Right lobe of liver (tissue), 6 donors: ENCODE measurements around the gene OLR1. TPM values are rescaled to one million over a fixed set of nuclear protein-coding genes. Genes with fewer than 3 reads are reported as not detected.
A peak's percentile ranks its signal among the peaks of the same experiment; 100 is the strongest.

Source experiments
- ATAC-seq, 4 donors: fragments of 200-7000 bp; cut with Tn5 transposase; one replicate each; pipeline ENCODE4 v1.9.1; 2020; ENCODE audit warnings: mild to moderate bottlenecking in 4 of 4, moderate library complexity in 4 of 4
- DNase-seq, 3 donors: peaks; one replicate each; pipeline ENCODE4 v3.0.0-alpha.2; 2020
- H3K27ac ChIP-seq, 3 donors: fragments of 200-600 bp; one replicate each; pipeline ENCODE4 v1.8.0; 2022
- H3K27me3 ChIP-seq, 2 donors: fragments of 200-600 bp; one replicate each; pipeline ENCODE4 v1.8.0; 2022
- H3K36me3 ChIP-seq, 4 donors: fragments of 200-600 bp; sonication (generic) in 1 of 4; one replicate each; pipeline versions ENCODE4 v1.5.1 to v1.8.0; 2017 to 2022; ENCODE audit warnings: control low read depth in 1 of 4
- H3K4me1 ChIP-seq, 4 donors: fragments of 200-600 bp; sonication (generic) in 1 of 4; one replicate each; pipeline versions ENCODE4 v1.5.1 to v1.8.0; 2017 to 2022; ENCODE audit warnings: control low read depth in 1 of 4
- H3K4me3 ChIP-seq, 3 donors: fragments of 200-600 bp; one replicate each; pipeline ENCODE4 v1.8.0; 2022
- H3K9me3 ChIP-seq, 4 donors: fragments of 200-600 bp; sonication (generic) in 1 of 4; one replicate each; pipeline versions ENCODE4 v1.5.1 to v1.8.0; 2017 to 2022; ENCODE audit warnings: control low read depth in 1 of 4
- POLR2A ChIP-seq: fragments of 450-650 bp; IDR thresholded peaks from one replicate; pipeline ENCODE4 v1.6.1; 2017; ENCODE audit warnings: antibody characterized with exemption, mild to moderate bottlenecking
- WGBS: methylation state at CpG from one replicate; pipeline ENCODE4 v1.1.6; 2018; ENCODE audit warnings: low coverage, low lambda C conversion rate; ENCODE audit not compliant: insufficient coverage; ENCODE audit errors: missing lambda C conversion rate; 5-methylcytosine and 5-hydroxymethylcytosine counted together
- intact Hi-C, 2 donors: fragments of 100-400 bp; cut with DNase I; formaldehyde crosslinking; loops; one replicate each; pipeline versions ENCODE4 v1.11.2 to v1.14.1; 2022
- total RNA-seq, 6 experiments: library from RNA; depleted of rRNA in 2 of 6; stranded (reverse); fragments of >200 nt in 2 of 6; fragmentation: NEBNext Ultra II Directional in 3 of 6; extraction: Animal tissue kit (Norgen Biotek cat#: 25700) in 3 of 6; gene quantifications; one replicate each; pipeline versions ENCODE4 v1.1.0 to v1.2.4, GENCODE V29; 2016 to 2023
- TF ChIP-seq, protein P1 (sequence below), 4 donors: fragments of 200-600 bp in 3 of 4; fragments of 450-650 bp in 1 of 4; IDR thresholded peaks; one replicate each; pipeline versions ENCODE4 v1.5.1 to v1.8.0; 2016 to 2022; ENCODE audit warnings: antibody characterized with exemption in 4 of 4, mild to moderate bottlenecking in 2 of 4
- donor health status: DM: no; HTN: yes; CAD: no.
- donor health status: DM: no; HTN: no; CAD: no.
- donor health status: DM: no; HTN: no; CAD: no.
- donor health status: DM: no; HTN: yes; CAD: no.
- donor health status: DM: no; HTN: yes; CAD: no.

The OLR1 gene
- total RNA-seq, 6 experiments from 2014 or later, result 0.23 to 3.9 (median 0.77) TPM; not detected in 2

DNA sequence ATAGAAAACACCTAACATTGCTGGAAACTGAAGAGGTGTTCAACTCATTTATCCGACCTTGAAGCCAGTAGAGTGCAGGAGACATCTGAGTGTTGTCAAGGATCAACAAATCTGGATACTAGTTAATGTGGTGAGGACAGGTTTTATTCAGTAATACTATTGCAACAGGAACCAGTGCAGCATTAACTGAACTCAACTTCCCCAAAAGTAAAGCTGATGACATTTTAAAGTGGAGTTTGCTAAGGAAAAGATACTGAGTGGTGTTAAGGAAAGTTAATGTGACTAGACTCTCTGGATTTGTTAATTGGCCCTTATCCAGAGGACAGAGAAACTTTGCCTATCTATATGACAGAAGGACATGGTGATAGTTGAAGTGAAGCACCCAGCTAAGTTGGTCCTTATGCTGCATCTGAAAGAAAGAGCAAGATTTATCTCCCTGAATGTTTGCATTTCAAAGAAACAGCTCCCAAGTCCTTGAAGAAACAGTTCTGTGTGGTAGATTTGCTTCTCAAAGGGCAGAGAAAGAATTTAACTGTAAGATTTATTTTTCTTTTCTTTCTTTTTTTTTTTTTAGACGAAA lies 40.7 kb downstream of the OLR1 start:
- H3K27me3 ChIP-seq, result no peaks in the 10 kb centered on the region
- DNase-seq (no peak), ATAC-seq (peak in 2 of 4 donors; percentile 38 to 40)
- no peaks in the 10 kb centered on the region for H3K4me1 ChIP-seq
- 26% methylated on average over 2 of the region's 2 CpGs for WGBS
- no peaks in the 10 kb centered on the region for H3K9me3 ChIP-seq
- intact Hi-C loops, result loop anchor here in 1 of 2 donors (10.0 kb wide), 1 partner anchor 96 kb away; the partner anchor contains the start of gene CLEC9A
- H3K4me3 ChIP-seq, result no peak overlapping the region
- no peaks in the 10 kb centered on the region for H3K36me3 ChIP-seq
- H3K27ac ChIP-seq, result peak overlapping the region in 2 of 3 donors; percentile 34 to 41
- no peak for TF ChIP-seq POLR2A
- TF ChIP-seq, protein P1, sequence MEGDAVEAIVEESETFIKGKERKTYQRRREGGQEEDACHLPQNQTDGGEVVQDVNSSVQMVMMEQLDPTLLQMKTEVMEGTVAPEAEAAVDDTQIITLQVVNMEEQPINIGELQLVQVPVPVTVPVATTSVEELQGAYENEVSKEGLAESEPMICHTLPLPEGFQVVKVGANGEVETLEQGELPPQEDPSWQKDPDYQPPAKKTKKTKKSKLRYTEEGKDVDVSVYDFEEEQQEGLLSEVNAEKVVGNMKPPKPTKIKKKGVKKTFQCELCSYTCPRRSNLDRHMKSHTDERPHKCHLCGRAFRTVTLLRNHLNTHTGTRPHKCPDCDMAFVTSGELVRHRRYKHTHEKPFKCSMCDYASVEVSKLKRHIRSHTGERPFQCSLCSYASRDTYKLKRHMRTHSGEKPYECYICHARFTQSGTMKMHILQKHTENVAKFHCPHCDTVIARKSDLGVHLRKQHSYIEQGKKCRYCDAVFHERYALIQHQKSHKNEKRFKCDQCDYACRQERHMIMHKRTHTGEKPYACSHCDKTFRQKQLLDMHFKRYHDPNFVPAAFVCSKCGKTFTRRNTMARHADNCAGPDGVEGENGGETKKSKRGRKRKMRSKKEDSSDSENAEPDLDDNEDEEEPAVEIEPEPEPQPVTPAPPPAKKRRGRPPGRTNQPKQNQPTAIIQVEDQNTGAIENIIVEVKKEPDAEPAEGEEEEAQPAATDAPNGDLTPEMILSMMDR (IDR thresholded peaks at IDR 0.05), result no peak

DNA sequence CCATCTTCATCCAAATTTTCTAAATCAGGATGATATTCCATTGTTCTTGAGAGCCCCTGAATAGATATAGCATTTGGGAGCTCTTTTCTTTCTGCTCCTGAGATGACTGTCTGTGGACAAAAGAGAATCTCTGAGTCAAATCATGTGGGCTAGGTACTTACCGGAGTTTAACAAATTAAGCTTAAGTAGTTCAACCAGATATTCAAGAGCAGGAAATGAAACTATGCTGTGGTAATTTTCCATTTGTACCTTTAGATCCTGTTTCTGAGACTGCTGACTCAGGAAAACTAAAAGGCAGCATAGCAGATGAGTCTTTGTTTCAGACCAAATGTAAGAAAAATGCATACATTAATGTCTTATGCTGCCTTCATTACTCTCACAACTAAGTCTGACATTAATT lies 41.9 kb downstream of the OLR1 start, which contains the start of gene CLEC7A:
Gene CLEC7A (minus strand): TSS at position 158 of the 400 bp plus-strand sequence. CDS start 117 bp downstream, at position 41.
- no peak for DNase-seq
- Histone ChIP-seq H3K36me3 (no peaks in the 10 kb centered on the region), H3K9me3 (no peaks in the 10 kb centered on the region), H3K4me3 (peak within 1 kb of the TSS; percentile 1 to 20 (median 1)), H3K27ac (peak within 1 kb of the TSS; percentile 10 to 45 (median 41)), H3K4me1 (no peaks in the 10 kb centered on the region), H3K27me3 (no peaks in the 10 kb centered on the region)
- peak in 3 of 4 donors; percentile 33 to 51 (median 43) for ATAC-seq
- intact Hi-C loops, result loop anchor here in 1 of 2 donors (10.0 kb wide), 1 partner anchor 95 kb away; the partner anchor contains the start of gene CLEC9A
- peak; percentile 51 for TF ChIP-seq POLR2A
- TF ChIP-seq, protein P1 (IDR thresholded peaks at IDR 0.05), result no peak
- 53% methylated on average over 1 of the region's 1 CpG for WGBS

DNA sequence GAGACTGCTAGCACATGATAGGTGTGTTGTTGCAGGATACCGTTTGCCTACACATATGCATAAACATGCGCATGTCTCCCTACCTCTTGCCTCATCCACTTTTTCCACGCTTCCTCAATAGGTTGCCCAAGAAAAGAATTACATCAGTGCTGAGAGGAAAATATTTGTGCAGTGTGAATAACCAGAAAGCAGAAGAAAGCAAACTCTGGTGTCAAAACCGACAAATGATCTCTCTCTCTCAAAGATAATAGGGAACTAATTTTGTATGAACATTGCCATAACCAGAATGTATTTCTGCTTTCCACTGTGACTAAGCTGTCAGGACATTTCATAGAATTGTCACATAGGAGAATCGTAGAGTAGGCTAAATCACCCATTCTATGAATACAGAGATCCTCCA lies 43.2 kb downstream of the OLR1 start:
- H3K4me3 ChIP-seq, result peak overlapping the region in 1 of 3 donors; percentile 20
- 47% methylated on average over 5 of the region's 5 CpGs for WGBS
- H3K27me3 ChIP-seq, result no peaks in the 10 kb centered on the region
- H3K4me1 ChIP-seq, result no peaks in the 10 kb centered on the region
- DNase-seq (no peak), ATAC-seq (peak; percentile 53 to 66 (median 58))
- intact Hi-C loops, result no loop called here
- H3K27ac ChIP-seq, result peak overlapping the region in 2 of 3 donors; percentile 45 to 48
- H3K36me3 ChIP-seq, result no peaks in the 10 kb centered on the region
- TF ChIP-seq, protein P1 (IDR thresholded peaks at IDR 0.05), result no peak
- TF ChIP-seq POLR2A, result peak; percentile 52
- no peaks in the 10 kb centered on the region for H3K9me3 ChIP-seq

DNA sequence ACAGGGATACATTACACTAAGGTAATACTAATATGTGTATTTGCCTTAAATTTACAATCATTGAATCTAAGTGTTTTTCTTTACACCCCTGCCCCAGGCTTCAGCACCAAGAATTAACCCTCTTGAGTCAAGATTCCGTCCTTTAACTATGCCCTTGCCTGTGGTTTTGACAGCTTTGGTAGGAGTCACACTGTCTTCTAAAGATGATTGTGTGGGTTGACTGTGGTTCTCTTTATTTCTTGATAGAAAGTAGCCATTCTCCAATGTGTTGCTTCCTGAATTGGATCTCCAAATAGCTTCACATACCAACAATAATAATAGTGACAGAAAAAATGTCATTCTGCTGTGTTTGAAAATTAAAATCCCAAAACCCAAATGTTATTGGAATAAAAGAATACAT lies 45.5 kb downstream of the OLR1 start:
- Histone ChIP-seq H3K4me3 (no peak overlapping the region), H3K9me3 (no peaks in the 10 kb centered on the region), H3K27ac (no peak overlapping the region), H3K4me1 (no peaks in the 10 kb centered on the region), H3K36me3 (no peaks in the 10 kb centered on the region), H3K27me3 (no peaks in the 10 kb centered on the region)
- no peak for TF ChIP-seq POLR2A
- TF ChIP-seq, protein P1 (IDR thresholded peaks at IDR 0.05), result no peak
- intact Hi-C loops, result no loop called here
- ATAC-seq (no peak), DNase-seq (no peak)
- WGBS, result 80% methylated on average over 1 of the region's 1 CpG
